ENCODE results near the gene PPP1CC.

DNA sequence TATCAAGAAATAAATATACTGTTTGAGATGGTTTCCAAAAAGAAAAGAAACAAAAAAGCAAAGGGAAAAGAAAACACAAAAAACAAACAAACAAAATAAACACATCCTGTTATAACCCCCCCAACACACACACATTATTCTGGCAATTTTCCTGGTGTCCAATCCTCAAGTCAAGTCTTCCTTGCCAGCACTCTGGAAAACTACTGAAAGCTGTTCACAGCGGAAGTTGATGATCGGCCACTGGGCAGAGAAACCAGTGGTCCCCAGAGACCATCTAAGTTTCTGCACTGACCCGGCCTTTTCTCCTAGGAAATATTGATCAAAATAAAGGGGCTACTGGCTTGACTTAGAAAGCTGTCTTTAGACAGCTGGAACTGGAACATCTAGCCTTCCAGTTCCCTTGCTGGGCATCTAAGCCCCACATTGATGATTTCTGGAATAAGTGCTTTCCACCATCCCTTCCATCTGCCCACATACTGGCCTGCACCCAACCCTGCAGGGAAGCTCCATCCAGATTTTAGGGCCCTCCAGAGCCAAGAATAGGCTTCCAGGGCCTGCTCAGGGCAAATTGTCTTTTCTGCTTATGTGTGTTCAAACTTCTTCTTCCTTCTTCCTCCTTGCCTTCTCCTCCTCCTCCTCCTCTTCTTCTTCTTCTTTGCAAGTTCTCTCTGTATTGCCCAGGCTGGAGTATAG is 11.6 kb upstream of the PPP1CC start:
- no peak for TF ChIP-seq POLR2A (IDR thresholded peaks at IDR 0.05)
- no peak for TF ChIP-seq EP300 (IDR thresholded peaks at IDR 0.05)
